NCI-H187 (cell line): Measurements from ENCODE around the gene USP6NL.
"Not testable (repeated sequence)": the region's sequence is repeated elsewhere in the genome, so short reads cannot be mapped to it uniquely, and the experiment has no call there.

Experiments
- DNase-seq, 2 experiments: peaks; one replicate each; lab custom pipeline; 2025; lab: John Stamatoyannopoulos, UW

The USP6NL gene

GRCh38 chr10:11515596-11516430 is 95.6 kb downstream of the USP6NL start:
- DNase-seq = no peak

DNA sequence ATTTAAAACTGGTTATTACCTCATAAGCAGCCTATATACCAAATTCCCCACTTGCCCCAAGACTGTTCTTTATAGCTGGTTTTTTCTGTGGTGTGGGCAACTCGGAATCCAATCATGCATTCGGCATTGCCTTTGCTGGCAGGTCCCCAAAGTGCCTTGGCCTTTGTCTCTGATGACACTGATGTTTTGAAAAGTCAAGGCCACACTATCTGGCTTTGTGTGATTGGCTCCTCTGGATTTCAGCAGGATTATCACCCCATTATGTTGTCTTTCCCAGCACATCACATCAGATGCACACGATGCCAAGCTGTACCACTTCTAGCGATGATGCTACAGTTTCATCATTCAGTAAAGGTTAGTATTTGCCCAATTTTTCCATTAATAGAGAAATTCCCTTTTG is 97.7 kb downstream of the USP6NL start:
- DNase-seq = no peak

GRCh38 chr10:11512596-11512995 is 98.9 kb downstream of the USP6NL start:
- DNase-seq = no peak

DNA sequence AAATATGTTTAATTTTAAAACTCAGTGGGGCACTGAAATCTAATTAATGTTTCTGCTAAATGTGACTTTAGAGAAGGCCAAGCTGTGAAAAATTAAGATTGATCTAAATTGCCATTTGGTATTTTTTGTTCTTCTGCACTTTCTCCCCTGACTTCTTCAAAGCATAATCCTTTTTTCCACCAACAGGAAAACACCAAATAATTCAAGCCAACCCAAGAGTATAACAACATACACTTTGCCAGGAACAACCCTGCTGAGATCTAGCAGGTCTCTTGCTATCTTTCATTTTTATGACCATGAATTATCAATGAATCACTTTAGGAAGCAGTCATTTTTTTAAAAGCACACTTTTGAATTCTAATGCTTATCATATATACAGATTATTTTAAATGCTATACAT is 100.1 kb downstream of the USP6NL start:
- no peak for DNase-seq

GRCh38 chr10:11510736-11511135 is 100.7 kb downstream of the USP6NL start:
- no peak for DNase-seq

- DNase-seq = no peak
Measured at GRCh38 chr10:11510281-11510680, 101.2 kb downstream of the USP6NL start.

GRCh38 chr10:11509036-11509435 is 102.4 kb downstream of the USP6NL start:
- DNase-seq = no peak

DNA sequence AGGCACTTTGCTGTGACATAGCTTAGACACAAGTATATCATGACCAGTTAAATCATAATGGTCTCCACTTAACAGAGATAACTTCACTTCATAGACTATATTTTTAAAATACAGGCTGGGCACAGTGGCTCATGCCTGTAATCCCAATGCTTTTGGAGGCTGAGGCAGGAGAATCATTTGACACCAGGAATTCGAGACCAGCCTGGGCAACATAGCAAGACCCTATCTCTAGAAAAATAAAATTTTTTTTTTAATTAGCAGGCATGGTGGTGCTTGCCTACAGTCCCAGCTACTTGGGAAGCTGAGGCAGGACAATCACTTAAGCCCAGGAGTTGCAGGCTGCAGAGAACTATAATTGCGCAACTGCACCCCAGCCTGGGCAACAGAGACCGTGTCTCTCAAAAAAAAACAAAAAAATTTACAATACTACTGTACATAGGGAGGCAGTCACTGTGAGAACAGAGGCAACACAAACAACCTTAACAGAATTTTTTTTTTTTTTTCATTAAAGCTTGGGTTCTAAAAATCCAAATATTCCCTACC is 105.1 kb downstream of the USP6NL start:
- DNase-seq = no peak

DNA sequence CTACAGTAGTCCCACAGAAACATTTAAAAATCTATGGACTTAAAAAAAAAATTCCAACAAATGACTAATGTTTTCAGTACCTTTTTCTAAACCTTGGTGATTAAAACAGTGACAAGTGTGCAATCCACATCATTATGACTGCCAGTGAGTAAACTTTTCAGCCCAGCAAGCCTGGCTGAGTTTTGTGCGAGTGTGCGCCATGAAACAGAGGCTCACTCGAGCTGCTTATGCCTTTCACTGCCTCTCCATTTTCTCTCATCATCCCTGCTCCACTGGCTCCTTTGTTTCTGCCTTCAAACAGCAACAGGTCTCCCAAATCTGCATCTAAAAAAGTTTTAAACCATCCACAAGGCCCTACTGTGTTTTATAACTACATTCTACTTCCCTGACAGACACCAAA is 105.8 kb downstream of the USP6NL start:
- DNase-seq = no peak

DNA sequence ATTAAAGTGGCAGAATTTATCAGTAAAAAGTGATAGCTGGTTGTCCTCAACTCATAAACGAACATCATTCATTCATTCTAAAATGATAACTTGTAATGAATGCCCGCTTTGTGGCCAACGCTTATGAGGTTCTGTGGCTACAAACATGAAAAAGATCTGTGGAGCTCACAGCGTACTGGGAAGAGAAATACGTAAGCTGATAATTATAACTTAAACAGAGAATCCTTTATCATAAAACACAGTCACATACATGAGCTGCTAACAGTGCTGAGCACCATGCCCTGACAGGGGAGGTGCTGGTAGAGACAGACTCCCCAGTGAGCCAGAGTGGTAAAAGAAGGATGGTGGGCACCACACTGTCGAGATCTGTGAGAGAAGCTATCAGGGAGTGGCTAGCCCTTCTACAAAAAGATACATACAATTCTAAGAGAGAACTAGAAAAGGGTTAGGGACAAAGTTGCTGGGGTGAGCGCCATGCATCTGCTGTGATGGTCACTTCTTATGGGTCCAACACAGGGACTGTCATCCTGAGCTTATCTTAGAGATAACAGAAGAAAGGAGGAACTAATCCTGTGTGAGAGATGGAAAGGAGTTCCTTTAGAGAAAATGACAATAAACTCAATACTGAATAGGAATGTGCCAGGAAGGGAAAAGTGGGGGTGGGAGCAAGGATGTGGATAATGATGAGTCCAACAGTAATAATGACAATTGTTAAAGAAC is 106.7 kb downstream of the USP6NL start:
- DNase-seq = no peak

- no peak for DNase-seq
Measured at GRCh38 chr10:11501600-11501999, 109.8 kb downstream of the USP6NL start.

GRCh38 chr10:11499425-11500071 is 111.9 kb downstream of the USP6NL start:
- DNase-seq = no peak

DNA sequence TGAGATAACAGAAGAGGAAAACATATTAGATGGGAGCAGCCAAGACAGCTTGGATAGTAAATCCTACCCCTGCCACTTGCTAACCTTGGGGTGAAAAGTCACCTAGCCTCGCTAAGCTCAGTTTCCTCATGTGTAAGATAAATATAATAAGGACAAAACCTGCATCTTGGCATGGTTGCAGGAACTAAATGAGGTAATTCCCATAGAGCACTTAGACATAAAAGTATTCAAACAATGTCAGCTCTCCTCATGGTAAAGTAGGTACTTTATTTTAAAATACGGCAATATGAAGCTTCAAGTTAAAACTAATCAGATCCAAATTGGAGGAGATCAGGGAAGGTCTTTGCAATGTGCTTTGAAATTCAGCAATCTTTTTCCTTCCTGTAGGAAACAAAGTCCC is 113.1 kb downstream of the USP6NL start:
- DNase-seq = no peak

DNA sequence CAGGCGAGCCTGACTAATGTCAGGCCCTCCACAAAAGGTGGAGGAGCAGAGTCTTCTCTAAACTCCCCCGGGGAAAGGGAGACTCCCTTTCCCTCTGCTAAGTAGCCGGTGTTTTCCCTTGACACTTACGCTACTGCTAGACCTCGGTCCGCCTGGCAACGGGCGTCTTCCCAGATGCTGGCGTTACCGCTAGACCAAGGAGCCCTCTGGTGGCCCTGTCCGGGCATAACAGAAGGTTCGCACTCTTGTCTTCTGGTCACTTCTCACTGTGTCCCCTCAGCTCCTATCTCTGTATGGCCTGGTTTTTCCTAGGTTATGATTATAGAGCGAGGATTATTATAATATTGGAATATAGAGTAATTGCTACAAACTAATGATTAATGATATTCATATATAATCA is 116.5 kb downstream of the USP6NL start:
- not testable (repeated sequence) for DNase-seq

GRCh38 chr10:11493646-11494045 is 117.8 kb downstream of the USP6NL start:
- no peak for DNase-seq

GRCh38 chr10:11491087-11491486 is 120.4 kb downstream of the USP6NL start:
- no peak for DNase-seq

DNA sequence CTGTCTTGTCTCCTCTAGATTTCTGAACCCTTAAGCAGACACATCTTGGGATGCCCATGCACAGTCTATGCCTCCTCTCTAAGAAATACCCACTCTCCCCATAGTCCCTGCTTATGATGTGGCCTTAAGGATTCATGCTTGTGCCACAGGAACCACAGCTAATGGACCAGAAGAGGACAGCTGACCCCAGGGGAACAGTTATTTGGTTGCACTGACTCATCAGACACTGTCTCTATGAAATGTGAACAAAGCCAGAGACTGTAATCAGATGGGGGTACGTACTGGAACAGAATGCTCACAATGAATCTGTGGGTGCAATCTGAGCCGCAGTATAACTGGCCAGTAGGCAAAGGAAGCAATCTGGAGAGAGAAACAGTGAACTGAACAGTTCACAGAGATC is 121.9 kb downstream of the USP6NL start:
- DNase-seq = no peak

- DNase-seq = no peak
Measured at GRCh38 chr10:11488126-11488525, 123.3 kb downstream of the USP6NL start.

- no peak for DNase-seq
Measured at GRCh38 chr10:11483201-11484148, 128.0 kb downstream of the USP6NL start.

- DNase-seq = no peak
Measured at GRCh38 chr10:11482306-11482705, 129.1 kb downstream of the USP6NL start.

DNA sequence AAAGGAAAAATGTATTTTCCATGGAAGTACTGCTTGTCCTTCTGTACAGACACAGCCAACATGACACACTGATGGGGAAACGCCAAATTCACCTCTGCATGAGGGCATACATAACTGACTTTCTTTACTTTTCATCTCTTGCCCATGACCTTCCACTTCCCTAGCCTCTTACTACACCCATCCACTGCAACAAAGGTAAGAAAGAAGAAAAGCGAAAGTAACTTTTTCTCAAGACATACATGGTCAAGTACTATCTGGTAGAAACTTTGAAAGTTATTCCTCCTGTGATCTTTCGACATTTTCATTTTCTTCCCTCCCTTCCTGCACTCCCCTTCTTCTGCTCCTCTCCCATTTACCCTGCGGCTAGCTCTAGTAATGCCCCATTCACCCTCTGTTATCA is 130.8 kb downstream of the USP6NL start:
- no peak for DNase-seq

DNA sequence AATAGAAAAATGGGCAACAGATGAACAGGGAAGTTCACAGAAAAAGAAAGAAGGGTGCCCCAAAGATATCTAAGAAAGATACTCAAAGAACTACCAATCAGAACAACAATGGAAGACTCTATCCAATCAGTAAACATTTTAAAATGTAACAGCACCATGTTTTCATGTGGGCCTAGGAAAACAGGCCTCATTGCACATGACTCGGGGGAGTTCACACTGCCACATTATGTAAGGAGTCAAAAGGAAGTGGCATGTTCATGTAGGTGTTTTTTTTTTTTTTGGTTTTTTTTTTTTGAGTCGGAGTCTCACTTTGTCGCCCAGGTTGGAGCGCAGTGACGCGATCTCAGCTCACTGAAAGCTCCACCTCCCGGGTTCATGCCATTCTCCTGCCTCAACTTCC is 132.2 kb downstream of the USP6NL start:
- no peak for DNase-seq
